GM10248 (cell line): ENCODE measurements around the gene UNC13C.

Source experiments
- CTCF ChIA-PET: fragments of 300-600 bp; sonication (Branson Sonifier 250); formaldehyde crosslinking; extraction: SDS; loops from one replicate; lab custom pipeline; 2021; ENCODE audit warnings: antibody characterized with exemption; lab: Yijun Ruan, JAX
- POLR2A ChIA-PET: fragments of 350-650 bp; sonication (Branson Sonifier 250); formaldehyde crosslinking; extraction: SDS; loops from one replicate; lab custom pipeline; 2020; ENCODE audit warnings: antibody characterized with exemption; lab: Yijun Ruan, JAX
- DNase-seq: peaks from one replicate; pipeline ENCODE4 v3.0.0; 2012; ENCODE audit errors: extremely low spot score
- TF ChIP-seq, protein P1 (sequence below): IDR thresholded peaks from 2 replicates; pipeline ENCODE4 v1.5.1; 2012; ENCODE audit warnings: mild to moderate bottlenecking, low read depth; ENCODE audit errors: extremely low read depth, missing control alignments, control extremely low read depth

UNC13C gene

DNA sequence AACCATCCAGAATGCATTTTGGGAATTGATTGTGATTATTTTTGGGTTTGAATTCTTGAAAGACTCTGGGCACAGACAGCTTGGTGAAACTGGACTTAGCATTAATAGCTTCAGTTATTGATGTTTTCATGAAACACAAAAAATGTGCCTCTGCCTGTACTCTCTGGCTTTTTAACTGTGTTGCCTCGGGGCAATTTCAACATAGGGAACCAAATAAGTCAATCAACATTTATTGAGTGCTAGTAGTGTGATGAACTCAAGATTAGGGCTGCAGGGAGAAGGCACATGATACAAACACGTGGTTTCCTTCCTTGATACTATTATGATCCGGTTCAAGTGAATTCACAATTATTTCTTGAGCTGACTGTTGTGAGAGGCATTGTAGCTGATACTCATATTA lies 50.8 kb downstream of the UNC13C start:
- no peak for DNase-seq
- CTCF ChIA-PET, result interaction anchor here (1.3 kb wide), 1 partner anchor 11 kb away, joined by 4 read pairs; no protein-coding TSS in a partner anchor
- POLR2A ChIA-PET, result no interaction called here
- TF ChIP-seq, protein P1, sequence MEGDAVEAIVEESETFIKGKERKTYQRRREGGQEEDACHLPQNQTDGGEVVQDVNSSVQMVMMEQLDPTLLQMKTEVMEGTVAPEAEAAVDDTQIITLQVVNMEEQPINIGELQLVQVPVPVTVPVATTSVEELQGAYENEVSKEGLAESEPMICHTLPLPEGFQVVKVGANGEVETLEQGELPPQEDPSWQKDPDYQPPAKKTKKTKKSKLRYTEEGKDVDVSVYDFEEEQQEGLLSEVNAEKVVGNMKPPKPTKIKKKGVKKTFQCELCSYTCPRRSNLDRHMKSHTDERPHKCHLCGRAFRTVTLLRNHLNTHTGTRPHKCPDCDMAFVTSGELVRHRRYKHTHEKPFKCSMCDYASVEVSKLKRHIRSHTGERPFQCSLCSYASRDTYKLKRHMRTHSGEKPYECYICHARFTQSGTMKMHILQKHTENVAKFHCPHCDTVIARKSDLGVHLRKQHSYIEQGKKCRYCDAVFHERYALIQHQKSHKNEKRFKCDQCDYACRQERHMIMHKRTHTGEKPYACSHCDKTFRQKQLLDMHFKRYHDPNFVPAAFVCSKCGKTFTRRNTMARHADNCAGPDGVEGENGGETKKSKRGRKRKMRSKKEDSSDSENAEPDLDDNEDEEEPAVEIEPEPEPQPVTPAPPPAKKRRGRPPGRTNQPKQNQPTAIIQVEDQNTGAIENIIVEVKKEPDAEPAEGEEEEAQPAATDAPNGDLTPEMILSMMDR, result no peak

GRCh38 chr15:54032066-54032465 lies 53.8 kb downstream of the UNC13C start:
- TF ChIP-seq, protein P1, result no peak
- no peak for DNase-seq
- CTCF ChIA-PET, result no interaction called here
- POLR2A ChIA-PET, result no interaction called here

GRCh38 chr15:54033356-54033860 lies 55.2 kb downstream of the UNC13C start:
- CTCF ChIA-PET, result no interaction called here
- POLR2A ChIA-PET, result no interaction called here
- no peak for DNase-seq
- TF ChIP-seq, protein P1, result no peak

GRCh38 chr15:54033869-54034458 lies 55.7 kb downstream of the UNC13C start:
- DNase-seq, result no peak
- TF ChIP-seq, protein P1, result no peak
- ChIA-PET CTCF (no interaction called here), POLR2A (no interaction called here)

GRCh38 chr15:54035616-54036015 lies 57.4 kb downstream of the UNC13C start:
- DNase-seq, result no peak
- ChIA-PET POLR2A (no interaction called here), CTCF (no interaction called here)
- TF ChIP-seq, protein P1, result no peak

- ChIA-PET CTCF (interaction anchor here (1.5 kb wide), 1 partner anchor 19 kb away, joined by 3 read pairs; no protein-coding TSS in a partner anchor), POLR2A (no interaction called here)
- no peak for DNase-seq
- TF ChIP-seq, protein P1, result no peak
These were observed 67.2 kb downstream of the UNC13C start for GRCh38 chr15:54045397-54045796.

DNA sequence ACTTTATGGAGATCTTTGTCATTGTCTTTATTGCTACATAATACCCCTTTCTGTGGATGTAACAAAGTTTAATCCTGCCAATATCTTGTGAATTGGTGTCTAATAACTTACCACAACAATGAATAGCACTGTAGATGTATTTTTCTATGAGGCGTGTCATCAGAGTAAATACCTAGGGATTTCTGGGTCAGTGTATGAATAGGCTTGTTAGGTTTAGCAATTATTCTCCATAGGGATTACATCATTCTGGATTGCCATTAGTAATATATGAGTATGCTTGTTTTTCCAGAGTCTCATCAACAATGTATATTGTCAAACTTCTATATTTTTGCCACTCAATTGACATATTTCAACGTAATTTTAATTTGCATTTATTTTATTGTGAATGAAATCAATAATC lies 67.9 kb downstream of the UNC13C start:
- TF ChIP-seq, protein P1, result no peak
- ChIA-PET CTCF (interaction anchor here (1.5 kb wide), 1 partner anchor 18 kb away, joined by 3 read pairs; no protein-coding TSS in a partner anchor), POLR2A (no interaction called here)
- DNase-seq, result no peak
